ENCODE results near the gene SEC24B. TPM values are rescaled to one million over a fixed set of nuclear protein-coding genes. Genes with fewer than 3 reads are reported as not detected.
"Not testable (repeated sequence)": the region's sequence is repeated elsewhere in the genome, so short reads cannot be mapped to it uniquely, and the experiment has no call there.

SEC24B gene
- total RNA-seq, 1 donor from 2014 or later = 9.2 TPM

- no peak overlapping the region for H3K4me3 ChIP-seq (ENCODE audit: low read depth, low read length)
- TF ChIP-seq CTCF (IDR thresholded peaks at IDR 0.05; ENCODE audit: insufficient read depth, low read length, severe bottlenecking) = no peak
- peaks cover 6% of the 10 kb centered on the region for H3K36me3 ChIP-seq (ENCODE audit: control insufficient read depth, insufficient read depth, low read length)
- no peak for FAIRE-seq
- no peaks in the 10 kb centered on the region for H3K27me3 ChIP-seq (ENCODE audit: control insufficient read depth, insufficient read depth, low read length)
- DNase-seq (ENCODE audit: low read depth) = no peak
Observed at GRCh38 chr4:109444182-109444844, 10.7 kb downstream of the SEC24B start.

- Histone ChIP-seq H3K36me3 (ENCODE audit: control insufficient read depth, insufficient read depth, low read length) (peaks cover 6% of the 10 kb centered on the region), H3K4me3 (ENCODE audit: low read depth, low read length) (no peak overlapping the region), H3K27me3 (ENCODE audit: control insufficient read depth, insufficient read depth, low read length) (no peaks in the 10 kb centered on the region)
- FAIRE-seq = no peak
- no peak for TF ChIP-seq CTCF (IDR thresholded peaks at IDR 0.05; ENCODE audit: insufficient read depth, low read length, severe bottlenecking)
- DNase-seq (ENCODE audit: low read depth) = no peak
Observed at GRCh38 chr4:109447278-109447677, 13.7 kb downstream of the SEC24B start.

GRCh38 chr4:109451544-109452273 is 18.1 kb downstream of the SEC24B start:
- Histone ChIP-seq H3K36me3 (ENCODE audit: control insufficient read depth, insufficient read depth, low read length) (peaks cover 3% of the 10 kb centered on the region), H3K4me3 (ENCODE audit: low read depth, low read length) (no peak overlapping the region), H3K27me3 (ENCODE audit: control insufficient read depth, insufficient read depth, low read length) (no peaks in the 10 kb centered on the region)
- DNase-seq (ENCODE audit: low read depth) (no peak), FAIRE-seq (no peak)
- TF ChIP-seq CTCF (IDR thresholded peaks at IDR 0.05; ENCODE audit: insufficient read depth, low read length, severe bottlenecking) = no peak

- DNase-seq (ENCODE audit: low read depth); H3K4me3 ChIP-seq (ENCODE audit: low read depth, low read length); FAIRE-seq; H3K36me3 ChIP-seq (ENCODE audit: control insufficient read depth, insufficient read depth, low read length); H3K27me3 ChIP-seq (ENCODE audit: control insufficient read depth, insufficient read depth, low read length): not testable (repeated sequence)
Observed at GRCh38 chr4:109453110-109453509, 19.5 kb downstream of the SEC24B start.

GRCh38 chr4:109462297-109462696 is 28.7 kb downstream of the SEC24B start:
- no peak for FAIRE-seq
- Histone ChIP-seq H3K36me3 (ENCODE audit: control insufficient read depth, insufficient read depth, low read length) (peaks cover 6% of the 10 kb centered on the region), H3K4me3 (ENCODE audit: low read depth, low read length) (no peak overlapping the region), H3K27me3 (ENCODE audit: control insufficient read depth, insufficient read depth, low read length) (no peaks in the 10 kb centered on the region)
- DNase-seq (ENCODE audit: low read depth) = no peak
- no peak for TF ChIP-seq CTCF (IDR thresholded peaks at IDR 0.05; ENCODE audit: insufficient read depth, low read length, severe bottlenecking)

GRCh38 chr4:109462802-109463201 is 29.2 kb downstream of the SEC24B start:
- no peaks in the 10 kb centered on the region for H3K27me3 ChIP-seq (ENCODE audit: control insufficient read depth, insufficient read depth, low read length)
- peaks cover 6% of the 10 kb centered on the region for H3K36me3 ChIP-seq (ENCODE audit: control insufficient read depth, insufficient read depth, low read length)
- FAIRE-seq (no peak), DNase-seq (ENCODE audit: low read depth) (peak; percentile 58)
- no peak overlapping the region for H3K4me3 ChIP-seq (ENCODE audit: low read depth, low read length)
- TF ChIP-seq CTCF (IDR thresholded peaks at IDR 0.05; ENCODE audit: insufficient read depth, low read length, severe bottlenecking) = no peak
